Activated naive CD4-positive, alpha-beta T cell treated with anti-CD3 and anti-CD28 coated beads, Interleukin-2, amount 10 ng/mL, durations not matched to agents 7 days and 5 days (primary cell): Measurements from ENCODE around the gene HSPB6.

Experiments used
- CTCF ChIA-PET: fragments of 350-600 bp; sonication (Branson Sonifier 250); formaldehyde crosslinking; loops from one replicate; lab custom pipeline; 2021; ENCODE audit warnings: antibody characterized with exemption; lab: Charles Lee
- DNase-seq: peaks from one replicate; pipeline ENCODE4 v3.0.0-alpha.2; 2020
- H3K27ac Mint-ChIP-seq: one replicate; pipeline ENCODE4 v1.8.0; 2021; ENCODE audit warnings: mild to moderate bottlenecking, moderate library complexity, mixed read lengths
- H3K27me3 Mint-ChIP-seq: one replicate; pipeline ENCODE4 v1.8.0; 2021; ENCODE audit warnings: mild to moderate bottlenecking, mixed read lengths
- H3K36me3 Mint-ChIP-seq: one replicate; pipeline ENCODE4 v1.8.0; 2021; ENCODE audit warnings: mixed read lengths
- H3K4me1 Mint-ChIP-seq: one replicate; pipeline ENCODE4 v1.8.0; 2021; ENCODE audit warnings: mixed read lengths
- H3K4me3 Mint-ChIP-seq: one replicate; pipeline ENCODE4 v1.8.0; 2021; ENCODE audit warnings: mild to moderate bottlenecking, moderate library complexity, mixed read lengths
- H3K9me3 Mint-ChIP-seq: one replicate; pipeline ENCODE4 v1.8.0; 2021; ENCODE audit warnings: mixed read lengths

Gene HSPB6

GRCh38 chr19:35766571-35767104, 9.8 kb upstream of the HSPB6 start:
- Mint-ChIP-seq H3K4me1 (peaks cover 5% of the 10 kb centered on the region), H3K27ac (no peak overlapping the region), H3K36me3 (peaks cover 21% of the 10 kb centered on the region), H3K27me3 (no peaks in the 10 kb centered on the region), H3K4me3 (no peak overlapping the region), H3K9me3 (no peaks in the 10 kb centered on the region)
- CTCF ChIA-PET, result interaction anchor here (0.8 kb wide), 1 partner anchor 14 kb away, joined by 3 read pairs; no protein-coding TSS in a partner anchor
- DNase-seq, result no peak

GRCh38 chr19:35764432-35765315, 7.8 kb upstream of the HSPB6 start:
- CTCF ChIA-PET, result interaction anchor here (1.0 to 1.3 kb wide), 2 partner anchors 12 to 14 kb away, joined by 3 read pairs; no protein-coding TSS in a partner anchor
- peaks cover 27% of the 10 kb centered on the region for H3K36me3 Mint-ChIP-seq
- H3K9me3 Mint-ChIP-seq, result no peaks in the 10 kb centered on the region
- no peaks in the 10 kb centered on the region for H3K27me3 Mint-ChIP-seq
- DNase-seq, result no peak
- peaks cover 10% of the 10 kb centered on the region for H3K4me1 Mint-ChIP-seq
- H3K27ac Mint-ChIP-seq, result no peak overlapping the region
- no peak overlapping the region for H3K4me3 Mint-ChIP-seq

GRCh38 chr19:35760711-35761349, 4.0 kb upstream of the HSPB6 start:
- Mint-ChIP-seq H3K9me3 (no peaks in the 10 kb centered on the region), H3K27me3 (peaks cover 13% of the 10 kb centered on the region), H3K27ac (no peak overlapping the region), H3K4me1 (peaks cover 42% of the 10 kb centered on the region), H3K4me3 (no peak overlapping the region), H3K36me3 (peaks cover 26% of the 10 kb centered on the region)
- CTCF ChIA-PET, result no interaction called here
- DNase-seq, result no peak

- CTCF ChIA-PET, result no interaction called here
- peaks cover 13% of the 10 kb centered on the region for H3K27me3 Mint-ChIP-seq
- no peaks in the 10 kb centered on the region for H3K9me3 Mint-ChIP-seq
- no peak for DNase-seq
- H3K27ac Mint-ChIP-seq, result peak overlapping the region; percentile 66
- H3K4me3 Mint-ChIP-seq, result peak overlapping the region; percentile 93
- peaks cover 26% of the 10 kb centered on the region for H3K36me3 Mint-ChIP-seq
- peaks cover 46% of the 10 kb centered on the region for H3K4me1 Mint-ChIP-seq
Measured at GRCh38 chr19:35759697-35760096, 2.9 kb upstream of the HSPB6 start.

GRCh38 chr19:35757749-35758608, 1.1 kb upstream of the HSPB6 start, which contains the start of gene PROSER3:
PROSER3 (plus strand) TSS chr19:35758176; CDS start chr19:35758216, 40 bp downstream.
- Mint-ChIP-seq H3K4me1 (peaks cover 46% of the 10 kb centered on the region), H3K9me3 (no peaks in the 10 kb centered on the region), H3K36me3 (peaks cover 33% of the 10 kb centered on the region), H3K27me3 (peaks cover 13% of the 10 kb centered on the region), H3K4me3 (peak within 1 kb of the TSS; percentile 93), H3K27ac (peak within 1 kb of the TSS; percentile 95)
- DNase-seq, result peak; percentile 99
- CTCF ChIA-PET, result no interaction called here

GRCh38 chr19:35757231-35757748, 461 bp upstream of the HSPB6 start:
- Mint-ChIP-seq H3K27me3 (peaks cover 13% of the 10 kb centered on the region), H3K27ac (peak overlapping the region; percentile 95), H3K9me3 (no peaks in the 10 kb centered on the region), H3K4me3 (peak overlapping the region; percentile 93), H3K36me3 (peaks cover 33% of the 10 kb centered on the region), H3K4me1 (peaks cover 46% of the 10 kb centered on the region)
- DNase-seq, result peak; percentile 46
- CTCF ChIA-PET, result no interaction called here

- Mint-ChIP-seq H3K27me3 (peaks cover 13% of the 10 kb centered on the region), H3K27ac (peak overlapping the region; percentile 77), H3K4me1 (peaks cover 44% of the 10 kb centered on the region), H3K4me3 (peak overlapping the region; percentile 44), H3K36me3 (peaks cover 25% of the 10 kb centered on the region), H3K9me3 (no peaks in the 10 kb centered on the region)
- CTCF ChIA-PET, result no interaction called here
- DNase-seq, result peak; percentile 62
Measured at GRCh38 chr19:35755550-35756376, 1.1 kb downstream of the HSPB6 start.

- CTCF ChIA-PET, result no interaction called here
- no peak for DNase-seq
- Mint-ChIP-seq H3K4me1 (peaks cover 42% of the 10 kb centered on the region), H3K27me3 (peaks cover 13% of the 10 kb centered on the region), H3K4me3 (peak overlapping the region; percentile 32), H3K36me3 (peaks cover 22% of the 10 kb centered on the region), H3K9me3 (no peaks in the 10 kb centered on the region), H3K27ac (no peak overlapping the region)
Measured at GRCh38 chr19:35755131-35755549, 1.7 kb downstream of the HSPB6 start.

- peaks cover 18% of the 10 kb centered on the region for H3K36me3 Mint-ChIP-seq
- H3K27ac Mint-ChIP-seq, result no peak overlapping the region
- H3K9me3 Mint-ChIP-seq, result no peaks in the 10 kb centered on the region
- H3K4me1 Mint-ChIP-seq, result peaks cover 42% of the 10 kb centered on the region
- H3K4me3 Mint-ChIP-seq, result peak overlapping the region; percentile 32
- CTCF ChIA-PET, result no interaction called here
- peaks cover 13% of the 10 kb centered on the region for H3K27me3 Mint-ChIP-seq
- no peak for DNase-seq
Measured at GRCh38 chr19:35754370-35755130, 2.3 kb downstream of the HSPB6 start.

GRCh38 chr19:35753634-35754369, 3.0 kb downstream of the HSPB6 start:
- H3K9me3 Mint-ChIP-seq, result no peaks in the 10 kb centered on the region
- no peak overlapping the region for H3K4me3 Mint-ChIP-seq
- peaks cover 13% of the 10 kb centered on the region for H3K27me3 Mint-ChIP-seq
- peaks cover 17% of the 10 kb centered on the region for H3K36me3 Mint-ChIP-seq
- H3K27ac Mint-ChIP-seq, result no peak overlapping the region
- CTCF ChIA-PET, result no interaction called here
- peaks cover 39% of the 10 kb centered on the region for H3K4me1 Mint-ChIP-seq
- DNase-seq, result no peak

- H3K36me3 Mint-ChIP-seq, result peaks cover 15% of the 10 kb centered on the region
- DNase-seq, result no peak
- CTCF ChIA-PET, result interaction anchor here (1.3 kb wide), 1 partner anchor 13 kb away, joined by 3 read pairs; no protein-coding TSS in a partner anchor
- H3K4me3 Mint-ChIP-seq, result no peak overlapping the region
- H3K27me3 Mint-ChIP-seq, result peaks cover 11% of the 10 kb centered on the region
- H3K9me3 Mint-ChIP-seq, result no peaks in the 10 kb centered on the region
- H3K27ac Mint-ChIP-seq, result no peak overlapping the region
- H3K4me1 Mint-ChIP-seq, result peaks cover 41% of the 10 kb centered on the region
Measured at GRCh38 chr19:35752746-35753350, 4.0 kb downstream of the HSPB6 start.
